Fibroblast of lung (primary cell): ENCODE data around the gene PDLIM7. TPM values are rescaled to one million over a fixed set of nuclear protein-coding genes. Genes with fewer than 3 reads are reported as not detected.

ENCODE experiments used
- DNase-seq, 2 donors: peaks; one replicate each; pipeline versions ENCODE4 v3.0.0 to v3.0.0-alpha.2; 2010; ENCODE audit warnings: low read depth in 2 of 2
- H2AFZ ChIP-seq: 2 replicates; pipeline ENCODE4 v1.5.1; 2012; ENCODE audit warnings: low read length, control low read depth, inconsistent platforms
- H3K27ac ChIP-seq: 2 replicates; pipeline ENCODE4 v1.5.1; 2011; ENCODE audit warnings: low read length, control low read depth; ENCODE audit not compliant: insufficient read depth
- H3K27me3 ChIP-seq: 2 replicates; pipeline ENCODE4 v1.5.1; 2011; ENCODE audit warnings: mild to moderate bottlenecking, low read length; ENCODE audit not compliant: control insufficient read depth, insufficient read depth
- H3K36me3 ChIP-seq: 2 replicates; pipeline ENCODE4 v1.5.1; 2011; ENCODE audit warnings: low read length; ENCODE audit not compliant: control insufficient read depth, insufficient read depth
- H3K4me1 ChIP-seq: 2 replicates; pipeline ENCODE4 v1.5.1; 2011; ENCODE audit warnings: low read length; ENCODE audit not compliant: control insufficient read depth, insufficient read depth; ENCODE audit errors: extremely low read depth
- H3K4me2 ChIP-seq: 2 replicates; pipeline ENCODE4 v1.5.1; 2011; ENCODE audit warnings: low read length, control low read depth; ENCODE audit not compliant: insufficient read depth; ENCODE audit errors: extremely low read depth
- H3K4me3 ChIP-seq, 4 experiments: fragments of 200-600 bp in 1 of 4; sonication (generic) in 1 of 4; replicated peaks in 1 of 4; 2 replicates each; pipeline ENCODE4 v1.5.1; 2011 to 2016; ENCODE audit warnings: low read length in 4 of 4, low read depth in 3 of 4, mild to moderate bottlenecking in 3 of 4, control low read depth in 2 of 4, inconsistent platforms in 1 of 4, mixed read lengths in 1 of 4; ENCODE audit not compliant: insufficient read depth in 1 of 4; ENCODE audit errors: control extremely low read depth in 1 of 4
- H3K79me2 ChIP-seq: 2 replicates; pipeline ENCODE4 v1.5.1; 2012; ENCODE audit warnings: mild to moderate bottlenecking, low read length, inconsistent platforms; ENCODE audit not compliant: control insufficient read depth, insufficient read depth
- H3K9ac ChIP-seq: 2 replicates; pipeline ENCODE4 v1.5.1; 2011; ENCODE audit warnings: mild to moderate bottlenecking, low read length, control low read depth; ENCODE audit not compliant: insufficient read depth
- H3K9me3 ChIP-seq: 2 replicates; pipeline ENCODE4 v1.5.1; 2012; ENCODE audit warnings: low read depth, low read length; ENCODE audit not compliant: control insufficient read depth, insufficient read depth
- H4K20me1 ChIP-seq: 2 replicates; pipeline ENCODE4 v1.5.1; 2011; ENCODE audit warnings: low read length; ENCODE audit not compliant: control insufficient read depth, insufficient read depth; ENCODE audit errors: extremely low read depth
- EZH2 ChIP-seq: IDR thresholded peaks from 2 replicates; pipeline ENCODE4 v1.5.1; 2012; ENCODE audit warnings: low read length, control low read depth, mild to moderate bottlenecking; ENCODE audit errors: missing control alignments
- polyA plus RNA-seq, 2 donors: library from polyadenylated mRNA; depleted of rRNA in 1 of 2; stranded (reverse) in 1 of 2; unstranded in 1 of 2; fragments of >200 nt; gene quantifications; 2 replicates each; pipeline ENCODE4 v1.2.1, GENCODE V29; 2011 to 2012; ENCODE audit warnings: missing spikeins in 1 of 2
- total RNA-seq: library from RNA; depleted of rRNA; stranded (reverse); fragments of >200 nt; gene quantifications from 2 replicates; pipeline ENCODE4 v1.2.1, GENCODE V29; 2014
- TF ChIP-seq, protein P1 (sequence below), 2 donors: IDR thresholded peaks in 1 of 2; conservative IDR thresholded peaks in 1 of 2; 1 replicate in 1 of 2; 2 replicates in 1 of 2; pipeline ENCODE4 v1.5.1; 2011 to 2012; ENCODE audit warnings: low read length in 2 of 2, control low read depth in 1 of 2, inconsistent platforms in 1 of 2, low read depth in 1 of 2, mild to moderate bottlenecking in 1 of 2

Gene PDLIM7
- total and polyA plus RNA-seq, 2 donors (not counting 1 experiment from before 2014, with no cell fraction given), result 65.2 to 245 TPM

DNA sequence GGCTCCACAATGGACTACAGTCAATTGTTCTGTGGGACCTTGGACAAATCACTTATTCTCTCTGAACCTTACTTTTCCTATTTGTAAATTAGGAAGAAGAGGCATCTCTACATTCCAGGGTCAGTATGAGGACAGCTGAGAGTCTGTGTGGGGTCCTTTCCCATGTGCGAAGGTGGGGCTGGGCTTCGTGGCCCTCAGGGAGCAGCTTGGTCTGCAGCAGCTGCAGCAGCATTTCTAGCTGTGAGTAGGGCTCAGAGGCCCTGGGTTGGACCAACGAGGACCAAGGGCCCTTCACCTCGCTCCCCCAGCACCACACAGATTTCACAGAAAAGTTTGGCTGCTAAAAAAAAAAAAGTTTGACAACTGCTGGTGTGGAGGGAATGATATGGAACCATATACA, 28.8 kb upstream of the PDLIM7 start:
- TF ChIP-seq, protein P1, sequence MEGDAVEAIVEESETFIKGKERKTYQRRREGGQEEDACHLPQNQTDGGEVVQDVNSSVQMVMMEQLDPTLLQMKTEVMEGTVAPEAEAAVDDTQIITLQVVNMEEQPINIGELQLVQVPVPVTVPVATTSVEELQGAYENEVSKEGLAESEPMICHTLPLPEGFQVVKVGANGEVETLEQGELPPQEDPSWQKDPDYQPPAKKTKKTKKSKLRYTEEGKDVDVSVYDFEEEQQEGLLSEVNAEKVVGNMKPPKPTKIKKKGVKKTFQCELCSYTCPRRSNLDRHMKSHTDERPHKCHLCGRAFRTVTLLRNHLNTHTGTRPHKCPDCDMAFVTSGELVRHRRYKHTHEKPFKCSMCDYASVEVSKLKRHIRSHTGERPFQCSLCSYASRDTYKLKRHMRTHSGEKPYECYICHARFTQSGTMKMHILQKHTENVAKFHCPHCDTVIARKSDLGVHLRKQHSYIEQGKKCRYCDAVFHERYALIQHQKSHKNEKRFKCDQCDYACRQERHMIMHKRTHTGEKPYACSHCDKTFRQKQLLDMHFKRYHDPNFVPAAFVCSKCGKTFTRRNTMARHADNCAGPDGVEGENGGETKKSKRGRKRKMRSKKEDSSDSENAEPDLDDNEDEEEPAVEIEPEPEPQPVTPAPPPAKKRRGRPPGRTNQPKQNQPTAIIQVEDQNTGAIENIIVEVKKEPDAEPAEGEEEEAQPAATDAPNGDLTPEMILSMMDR (conservative IDR thresholded peaks at IDR 0.05 in 1 of 2, IDR thresholded peaks at IDR 0.05 in 1 of 2; ENCODE audit: low read depth in 1 of 2, low read length in 2 of 2), result no peak
- TF ChIP-seq EZH2, result no peak
- H3K36me3 ChIP-seq, result peaks cover 41% of the 10 kb centered on the region
- H3K27me3 ChIP-seq, result no peaks in the 10 kb centered on the region

DNA sequence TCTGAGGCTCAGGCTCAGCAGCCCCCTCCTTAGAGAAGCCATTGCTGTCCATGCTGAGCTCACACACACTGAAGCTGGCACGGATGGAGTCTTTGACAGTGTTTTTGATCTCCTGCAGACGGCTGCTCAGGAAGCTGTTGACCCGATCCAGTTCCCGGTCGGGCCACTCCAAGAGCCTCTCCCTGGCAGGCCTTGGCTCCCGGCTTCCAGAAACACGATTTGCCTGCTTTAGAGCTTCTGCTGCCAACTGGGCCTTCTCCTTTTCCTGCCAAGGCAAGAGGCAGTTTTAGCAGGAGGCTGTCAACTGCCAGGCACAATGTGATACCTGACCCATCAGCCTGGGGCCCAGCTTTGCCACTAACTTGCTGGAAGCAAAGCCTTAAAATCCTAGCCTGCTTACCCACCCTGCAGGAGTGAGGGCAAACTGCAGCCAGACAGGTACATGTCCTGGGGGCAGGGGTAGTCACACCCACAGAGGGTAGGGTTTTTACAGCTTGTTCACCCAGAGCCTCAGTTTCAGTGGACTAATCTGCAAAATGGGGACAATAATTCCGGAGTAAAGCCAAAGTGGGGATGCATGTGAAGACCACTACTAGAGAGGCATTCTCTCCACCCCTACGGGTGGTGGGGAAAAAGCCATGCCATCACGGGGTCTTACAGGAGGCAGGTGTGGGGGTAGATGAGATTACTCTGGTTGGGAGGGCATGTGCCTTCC, 27.7 kb upstream of the PDLIM7 start:
- H3K4me2 ChIP-seq, result no peak overlapping the region
- DNase-seq, result no peak
- H3K27me3 ChIP-seq, result no peaks in the 10 kb centered on the region
- H3K79me2 ChIP-seq, result no peaks in the 10 kb centered on the region
- H3K27ac ChIP-seq, result no peak overlapping the region
- H4K20me1 ChIP-seq, result no peaks in the 10 kb centered on the region
- H3K9ac ChIP-seq, result no peak overlapping the region
- H3K4me3 ChIP-seq, result no peak overlapping the region
- H3K9me3 ChIP-seq, result no peaks in the 10 kb centered on the region
- H2AFZ ChIP-seq, result no peak overlapping the region
- peaks cover 35% of the 10 kb centered on the region for H3K36me3 ChIP-seq
- TF ChIP-seq, protein P1 (conservative IDR thresholded peaks at IDR 0.05 in 1 of 2, IDR thresholded peaks at IDR 0.05 in 1 of 2; ENCODE audit: low read depth in 1 of 2, low read length in 2 of 2), result no peak
- TF ChIP-seq EZH2, result no peak
- H3K4me1 ChIP-seq, result no peaks in the 10 kb centered on the region

More for the DNA sequence above, 28.8 kb upstream of the PDLIM7 start:
- Histone ChIP-seq H3K79me2 (no peaks in the 10 kb centered on the region), H3K4me3 (no peak overlapping the region), H3K9me3 (no peaks in the 10 kb centered on the region), H3K4me1 (no peaks in the 10 kb centered on the region), H3K4me2 (no peak overlapping the region), H4K20me1 (no peaks in the 10 kb centered on the region), H3K27ac (no peak overlapping the region), H3K9ac (no peak overlapping the region), H2AFZ (no peak overlapping the region)
- no peak for DNase-seq

DNA sequence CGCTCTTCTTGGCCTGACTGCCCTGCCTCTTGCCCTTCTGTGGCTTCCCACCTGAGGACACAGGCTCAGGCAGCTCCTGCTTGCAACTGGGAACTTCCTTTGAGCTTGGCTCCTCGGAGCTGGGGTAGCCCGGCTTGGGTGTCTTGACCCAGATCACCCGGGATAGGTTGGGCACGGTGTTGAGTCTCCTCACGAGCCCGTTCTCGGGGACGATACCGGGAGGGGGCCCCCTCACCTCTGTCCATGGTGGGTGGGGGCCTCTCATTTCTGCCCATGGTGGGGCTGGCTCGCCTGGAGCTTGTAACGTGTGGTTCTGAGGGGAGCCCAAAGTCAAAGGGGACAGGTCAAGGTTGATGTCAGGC, 27.1 kb upstream of the PDLIM7 start:
- peaks cover under 1% of the 10 kb centered on the region for H3K4me1 ChIP-seq
- H3K9me3 ChIP-seq, result no peaks in the 10 kb centered on the region
- no peak overlapping the region for H3K27ac ChIP-seq
- no peak overlapping the region for H3K4me3 ChIP-seq
- no peak for DNase-seq
- no peaks in the 10 kb centered on the region for H4K20me1 ChIP-seq
- H3K4me2 ChIP-seq, result no peak overlapping the region
- peaks cover 38% of the 10 kb centered on the region for H3K36me3 ChIP-seq
- no peak for TF ChIP-seq EZH2
- TF ChIP-seq, protein P1 (conservative IDR thresholded peaks at IDR 0.05 in 1 of 2, IDR thresholded peaks at IDR 0.05 in 1 of 2; ENCODE audit: low read depth in 1 of 2, low read length in 2 of 2), result no peak
- peaks cover under 1% of the 10 kb centered on the region for H3K79me2 ChIP-seq
- H3K27me3 ChIP-seq, result no peaks in the 10 kb centered on the region
- H3K9ac ChIP-seq, result no peak overlapping the region
- H2AFZ ChIP-seq, result no peak overlapping the region
